Testis (tissue), 3 donors: Measurements from ENCODE around the gene AKAP5. TPM values are rescaled to one million over a fixed set of nuclear protein-coding genes. Genes with fewer than 3 reads are reported as not detected.

Experiments used
- DNase-seq: peaks from one replicate; pipeline ENCODE4 v3.0.0-alpha.2; 2019
- H3K27ac ChIP-seq, 2 donors: fragments of 200-600 bp; sonication (generic); one replicate each; pipeline ENCODE4 v1.5.1; 2019
- H3K27me3 ChIP-seq: fragments of 200-600 bp; sonication (generic); one replicate; pipeline ENCODE4 v1.5.1; 2019
- H3K36me3 ChIP-seq: fragments of 200-600 bp; sonication (generic); one replicate; pipeline ENCODE4 v1.5.1; 2017; ENCODE audit warnings: low read depth; ENCODE audit errors: missing control alignments
- H3K4me1 ChIP-seq: fragments of 200-600 bp; sonication (generic); one replicate; pipeline ENCODE4 v1.5.1; 2019
- H3K4me3 ChIP-seq, 2 donors: fragments of 200-600 bp; sonication (generic); one replicate each; pipeline ENCODE4 v1.5.1; 2017 to 2019
- H3K9me3 ChIP-seq: fragments of 200-600 bp; sonication (generic); one replicate; pipeline ENCODE4 v1.5.1; 2017
- CTCF ChIP-seq, 3 experiments: fragments of 450-650 bp in 2 of 3; fragments of 200-600 bp in 1 of 3; sonication (generic) in 1 of 3; IDR thresholded peaks; one replicate each; pipeline ENCODE4 v1.5.1; 2016 to 2019; ENCODE audit warnings: antibody characterized with exemption in 3 of 3, mild to moderate bottlenecking in 2 of 3, moderate library complexity in 1 of 3
- POLR2A ChIP-seq: fragments of 450-650 bp; IDR thresholded peaks from one replicate; pipeline ENCODE4 v1.6.1; 2017; ENCODE audit warnings: antibody characterized with exemption, mild to moderate bottlenecking, moderate library complexity
- WGBS, 2 donors: methylation state at CpG; one replicate each; pipeline ENCODE4 v1.1.5; 2018; 5-methylcytosine and 5-hydroxymethylcytosine counted together
- intact Hi-C: fragments of 100-400 bp; cut with DNase I; formaldehyde crosslinking; loops from one replicate; pipeline ENCODE4 v1.15.1; 2023; ENCODE audit warnings: low total_unique reads
- polyA plus RNA-seq: library from polyadenylated mRNA; stranded (reverse); fragments of 350-450 nt; fragmentation: Illumina TruSeq; extraction: RNeasy Lipid Tissue Mini Kit (QIAGEN cat#74804); gene quantifications from one replicate; pipeline ENCODE4 v1.2.3, GENCODE V29; 2014; ENCODE audit warnings: low read depth, low replicate concordance; ENCODE audit not compliant: insufficient read depth
- total RNA-seq, 2 donors: library from RNA; depleted of rRNA; stranded (reverse); fragments of >200 nt; gene quantifications; one replicate each; pipeline ENCODE4 v1.2.3, GENCODE V29; 2016

The AKAP5 gene
- total and polyA plus RNA-seq, 3 donors from 2014 or later, result 0.29 to 0.63 (median 0.50) TPM

- DNase-seq, result no peak
- no peak overlapping the region for H3K4me3 ChIP-seq
- H3K4me1 ChIP-seq, result no peaks in the 10 kb centered on the region
- 92 to 95% methylated on average over 4 to 7 of the region's 7 CpGs for WGBS, 2 donors
- H3K27ac ChIP-seq, result no peak overlapping the region
- H3K9me3 ChIP-seq, result no peaks in the 10 kb centered on the region
- no peaks in the 10 kb centered on the region for H3K27me3 ChIP-seq
- TF ChIP-seq POLR2A, result no peak
- no peak for TF ChIP-seq CTCF (IDR thresholded peaks at IDR 0.05)
- intact Hi-C loops, result no loop called here
- no peaks in the 10 kb centered on the region for H3K36me3 ChIP-seq
Measured at GRCh38 chr14:64419003-64419402, 46.3 kb upstream of the AKAP5 start.

- no peaks in the 10 kb centered on the region for H3K9me3 ChIP-seq
- 55 to 62% methylated on average over 8 of the region's 8 CpGs for WGBS, 2 donors
- no peaks in the 10 kb centered on the region for H3K4me1 ChIP-seq
- H3K4me3 ChIP-seq, result no peak overlapping the region
- no peaks in the 10 kb centered on the region for H3K27me3 ChIP-seq
- DNase-seq, result no peak
- H3K36me3 ChIP-seq, result no peaks in the 10 kb centered on the region
- TF ChIP-seq POLR2A, result no peak
- TF ChIP-seq CTCF (IDR thresholded peaks at IDR 0.05), result no peak
- intact Hi-C loops, result no loop called here
- H3K27ac ChIP-seq, result no peak overlapping the region
Measured at GRCh38 chr14:64421166-64421565, 44.1 kb upstream of the AKAP5 start.

GRCh38 chr14:64422005-64422404, 43.3 kb upstream of the AKAP5 start:
- Histone ChIP-seq H3K9me3 (no peaks in the 10 kb centered on the region), H3K27me3 (no peaks in the 10 kb centered on the region), H3K36me3 (no peaks in the 10 kb centered on the region), H3K27ac (no peak overlapping the region), H3K4me3 (no peak overlapping the region), H3K4me1 (no peaks in the 10 kb centered on the region)
- intact Hi-C loops, result no loop called here
- no peak for DNase-seq
- 80 to 91% methylated on average over 1 of the region's 1 CpG for WGBS, 2 donors
- TF ChIP-seq POLR2A (no peak), CTCF (IDR thresholded peaks at IDR 0.05) (no peak)

- Histone ChIP-seq H3K27ac (no peak overlapping the region), H3K27me3 (no peaks in the 10 kb centered on the region), H3K36me3 (no peaks in the 10 kb centered on the region), H3K9me3 (no peaks in the 10 kb centered on the region), H3K4me1 (no peaks in the 10 kb centered on the region), H3K4me3 (no peak overlapping the region)
- intact Hi-C loops, result no loop called here
- 90 to 93% methylated on average over 7 of the region's 7 CpGs for WGBS, 2 donors
- no peak for TF ChIP-seq POLR2A
- TF ChIP-seq CTCF (IDR thresholded peaks at IDR 0.05), result no peak
- no peak for DNase-seq
Measured at GRCh38 chr14:64422756-64423155, 42.5 kb upstream of the AKAP5 start.

GRCh38 chr14:64423987-64424386, 41.3 kb upstream of the AKAP5 start:
- no peak for DNase-seq

More at GRCh38 chr14:64423987-64424386, 41.3 kb upstream of the AKAP5 start:
- intact Hi-C loops, result no loop called here
- Histone ChIP-seq H3K36me3 (no peaks in the 10 kb centered on the region), H3K27ac (no peak overlapping the region), H3K4me1 (no peaks in the 10 kb centered on the region), H3K4me3 (no peak overlapping the region), H3K27me3 (no peaks in the 10 kb centered on the region), H3K9me3 (no peaks in the 10 kb centered on the region)
- WGBS, 2 donors, result 70 to 84% methylated on average over 6 of the region's 6 CpGs
- TF ChIP-seq CTCF (IDR thresholded peaks at IDR 0.05) (no peak), POLR2A (no peak)
